ENCODE measurements around the gene REEP1. TPM values are rescaled to one million over a fixed set of nuclear protein-coding genes. Genes with fewer than 3 reads are reported as not detected.

Gene REEP1
- total and polyA plus RNA-seq, 2 of the 13 experiments (the other 11 are each of a cell fraction or from before 2014, with no cell fraction given): 0.27 TPM; not detected in 1

DNA sequence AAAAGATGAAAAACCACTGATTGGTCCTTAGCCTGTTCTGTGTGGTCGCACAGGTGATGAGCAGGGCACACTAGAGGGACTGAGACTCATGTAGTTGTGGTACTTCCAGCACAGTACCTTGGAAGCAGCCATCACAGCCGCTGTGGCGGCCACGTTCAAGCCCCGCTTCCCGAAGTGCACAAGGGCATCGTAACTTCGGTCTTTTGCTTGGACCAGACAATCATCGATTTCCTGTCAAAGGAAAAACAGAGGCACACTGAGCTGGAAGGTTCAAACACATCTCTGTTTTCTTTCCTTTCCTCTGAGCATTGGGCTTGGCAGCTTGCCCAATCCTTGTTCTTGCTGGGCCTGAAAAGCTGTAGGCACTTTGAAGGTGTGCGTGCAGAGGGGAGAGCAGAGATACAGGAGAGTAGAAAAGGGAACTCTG lies 85.6 kb downstream of the REEP1 start (continued):
- TF ChIP-seq, protein P1, sequence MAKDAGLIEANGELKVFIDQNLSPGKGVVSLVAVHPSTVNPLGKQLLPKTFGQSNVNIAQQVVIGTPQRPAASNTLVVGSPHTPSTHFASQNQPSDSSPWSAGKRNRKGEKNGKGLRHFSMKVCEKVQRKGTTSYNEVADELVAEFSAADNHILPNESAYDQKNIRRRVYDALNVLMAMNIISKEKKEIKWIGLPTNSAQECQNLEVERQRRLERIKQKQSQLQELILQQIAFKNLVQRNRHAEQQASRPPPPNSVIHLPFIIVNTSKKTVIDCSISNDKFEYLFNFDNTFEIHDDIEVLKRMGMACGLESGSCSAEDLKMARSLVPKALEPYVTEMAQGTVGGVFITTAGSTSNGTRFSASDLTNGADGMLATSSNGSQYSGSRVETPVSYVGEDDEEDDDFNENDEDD (CRISPR knock-in tag; IDR thresholded peaks at IDR 0.05; ENCODE audit: borderline replicate concordance): peak; percentile 27; the same call in 1 of the 2 replicates
- TF ChIP-seq, protein P2, sequence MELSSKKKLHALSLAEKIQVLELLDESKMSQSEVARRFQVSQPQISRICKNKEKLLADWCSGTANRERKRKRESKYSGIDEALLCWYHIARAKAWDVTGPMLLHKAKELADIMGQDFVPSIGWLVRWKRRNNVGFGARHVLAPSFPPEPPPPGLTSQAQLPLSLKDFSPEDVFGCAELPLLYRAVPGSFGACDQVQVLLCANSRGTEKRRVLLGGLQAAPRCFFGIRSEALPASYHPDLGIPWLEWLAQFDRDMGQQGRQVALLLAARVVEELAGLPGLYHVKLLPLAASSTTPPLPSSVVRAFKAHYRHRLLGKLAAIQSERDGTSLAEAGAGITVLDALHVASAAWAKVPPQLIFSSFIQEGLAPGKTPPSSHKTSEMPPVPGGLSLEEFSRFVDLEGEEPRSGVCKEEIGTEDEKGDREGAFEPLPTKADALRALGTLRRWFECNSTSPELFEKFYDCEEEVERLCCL (CRISPR knock-in tag; IDR thresholded peaks at IDR 0.05; ENCODE audit: borderline replicate concordance): 0 out of 2 replicates have a peak, but pooled peaks have one; percentile 47
- TF ChIP-seq SMYD3 (CRISPR knock-in tag; IDR thresholded peaks at IDR 0.05) (no peak), ZNF552 (CRISPR knock-in tag; IDR thresholded peaks at IDR 0.05; ENCODE audit: borderline replicate concordance) (0 out of 2 replicates have a peak, but pooled peaks have one; percentile 50), ZNF569 (CRISPR knock-in tag; IDR thresholded peaks at IDR 0.05; ENCODE audit: borderline replicate concordance) (0 out of 2 replicates have a peak, but pooled peaks have one; percentile 40), HMG20B (CRISPR knock-in tag; conservative IDR thresholded peaks at IDR 0.05) (0 out of 2 replicates have a peak, but pooled peaks have one; percentile 15), ZMAT3 (CRISPR knock-in tag; conservative IDR thresholded peaks at IDR 0.05) (no peak), PITX1 (CRISPR knock-in tag; IDR thresholded peaks at IDR 0.05) (peak; percentile 45; the same call in 1 of the 2 replicates), GABPA (IDR thresholded peaks at IDR 0.05; ENCODE audit: low read depth, low read length) (no peak), GABPA (CRISPR knock-in tag; IDR thresholded peaks at IDR 0.05; ENCODE audit: low read depth) (peak; percentile 26; the same call in 1 of the 2 replicates), ELF3 (CRISPR knock-in tag; IDR thresholded peaks at IDR 0.05) (peak; percentile 72), ATM (IDR thresholded peaks at IDR 0.05; ENCODE audit: borderline replicate concordance) (no peak), NR2F6 (IDR thresholded peaks at IDR 0.05) (0 out of 2 replicates have a peak, but pooled peaks have one; percentile 42), NR2F6 (CRISPR knock-in tag; IDR thresholded peaks at IDR 0.05) (peak; percentile 61), BCL6 (CRISPR knock-in tag; IDR thresholded peaks at IDR 0.05) (peak; percentile 93), FIP1L1 (IDR thresholded peaks at IDR 0.05; ENCODE audit: borderline replicate concordance, insufficient read depth, low read depth, low read length) (no peak), FOXO1 (CRISPR knock-in tag; IDR thresholded peaks at IDR 0.05) (peak; percentile 88)
- TF ChIP-seq, protein P3, sequence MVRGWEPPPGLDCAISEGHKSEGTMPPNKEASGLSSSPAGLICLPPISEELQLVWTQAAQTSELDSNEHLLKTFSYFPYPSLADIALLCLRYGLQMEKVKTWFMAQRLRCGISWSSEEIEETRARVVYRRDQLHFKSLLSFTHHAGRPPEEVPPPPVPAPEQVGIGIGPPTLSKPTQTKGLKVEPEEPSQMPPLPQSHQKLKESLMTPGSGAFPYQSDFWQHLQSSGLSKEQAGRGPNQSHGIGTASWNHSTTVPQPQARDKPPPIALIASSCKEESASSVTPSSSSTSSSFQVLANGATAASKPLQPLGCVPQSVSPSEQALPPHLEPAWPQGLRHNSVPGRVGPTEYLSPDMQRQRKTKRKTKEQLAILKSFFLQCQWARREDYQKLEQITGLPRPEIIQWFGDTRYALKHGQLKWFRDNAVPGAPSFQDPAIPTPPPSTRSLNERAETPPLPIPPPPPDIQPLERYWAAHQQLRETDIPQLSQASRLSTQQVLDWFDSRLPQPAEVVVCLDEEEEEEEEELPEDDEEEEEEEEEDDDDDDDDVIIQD (CRISPR knock-in tag; IDR thresholded peaks at IDR 0.05; ENCODE audit: low read depth): peak; percentile 83; the same call in 1 of the 2 replicates
- TF ChIP-seq, protein P4, sequence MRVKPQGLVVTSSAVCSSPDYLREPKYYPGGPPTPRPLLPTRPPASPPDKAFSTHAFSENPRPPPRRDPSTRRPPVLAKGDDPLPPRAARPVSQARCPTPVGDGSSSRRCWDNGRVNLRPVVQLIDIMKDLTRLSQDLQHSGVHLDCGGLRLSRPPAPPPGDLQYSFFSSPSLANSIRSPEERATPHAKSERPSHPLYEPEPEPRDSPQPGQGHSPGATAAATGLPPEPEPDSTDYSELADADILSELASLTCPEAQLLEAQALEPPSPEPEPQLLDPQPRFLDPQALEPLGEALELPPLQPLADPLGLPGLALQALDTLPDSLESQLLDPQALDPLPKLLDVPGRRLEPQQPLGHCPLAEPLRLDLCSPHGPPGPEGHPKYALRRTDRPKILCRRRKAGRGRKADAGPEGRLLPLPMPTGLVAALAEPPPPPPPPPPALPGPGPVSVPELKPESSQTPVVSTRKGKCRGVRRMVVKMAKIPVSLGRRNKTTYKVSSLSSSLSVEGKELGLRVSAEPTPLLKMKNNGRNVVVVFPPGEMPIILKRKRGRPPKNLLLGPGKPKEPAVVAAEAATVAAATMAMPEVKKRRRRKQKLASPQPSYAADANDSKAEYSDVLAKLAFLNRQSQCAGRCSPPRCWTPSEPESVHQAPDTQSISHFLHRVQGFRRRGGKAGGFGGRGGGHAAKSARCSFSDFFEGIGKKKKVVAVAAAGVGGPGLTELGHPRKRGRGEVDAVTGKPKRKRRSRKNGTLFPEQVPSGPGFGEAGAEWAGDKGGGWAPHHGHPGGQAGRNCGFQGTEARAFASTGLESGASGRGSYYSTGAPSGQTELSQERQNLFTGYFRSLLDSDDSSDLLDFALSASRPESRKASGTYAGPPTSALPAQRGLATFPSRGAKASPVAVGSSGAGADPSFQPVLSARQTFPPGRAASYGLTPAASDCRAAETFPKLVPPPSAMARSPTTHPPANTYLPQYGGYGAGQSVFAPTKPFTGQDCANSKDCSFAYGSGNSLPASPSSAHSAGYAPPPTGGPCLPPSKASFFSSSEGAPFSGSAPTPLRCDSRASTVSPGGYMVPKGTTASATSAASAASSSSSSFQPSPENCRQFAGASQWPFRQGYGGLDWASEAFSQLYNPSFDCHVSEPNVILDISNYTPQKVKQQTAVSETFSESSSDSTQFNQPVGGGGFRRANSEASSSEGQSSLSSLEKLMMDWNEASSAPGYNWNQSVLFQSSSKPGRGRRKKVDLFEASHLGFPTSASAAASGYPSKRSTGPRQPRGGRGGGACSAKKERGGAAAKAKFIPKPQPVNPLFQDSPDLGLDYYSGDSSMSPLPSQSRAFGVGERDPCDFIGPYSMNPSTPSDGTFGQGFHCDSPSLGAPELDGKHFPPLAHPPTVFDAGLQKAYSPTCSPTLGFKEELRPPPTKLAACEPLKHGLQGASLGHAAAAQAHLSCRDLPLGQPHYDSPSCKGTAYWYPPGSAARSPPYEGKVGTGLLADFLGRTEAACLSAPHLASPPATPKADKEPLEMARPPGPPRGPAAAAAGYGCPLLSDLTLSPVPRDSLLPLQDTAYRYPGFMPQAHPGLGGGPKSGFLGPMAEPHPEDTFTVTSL (CRISPR knock-in tag; IDR thresholded peaks at IDR 0.05; ENCODE audit: borderline replicate concordance): peak; percentile 89
- TF ChIP-seq, protein P5, sequence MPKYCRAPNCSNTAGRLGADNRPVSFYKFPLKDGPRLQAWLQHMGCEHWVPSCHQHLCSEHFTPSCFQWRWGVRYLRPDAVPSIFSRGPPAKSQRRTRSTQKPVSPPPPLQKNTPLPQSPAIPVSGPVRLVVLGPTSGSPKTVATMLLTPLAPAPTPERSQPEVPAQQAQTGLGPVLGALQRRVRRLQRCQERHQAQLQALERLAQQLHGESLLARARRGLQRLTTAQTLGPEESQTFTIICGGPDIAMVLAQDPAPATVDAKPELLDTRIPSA (CRISPR knock-in tag; IDR thresholded peaks at IDR 0.05; ENCODE audit: borderline replicate concordance): no peak
